Head of caudate nucleus (tissue), 42 donors: ENCODE data around the gene FAM114A1.
"Not testable (repeated sequence)": the region's sequence is repeated elsewhere in the genome, so short reads cannot be mapped to it uniquely, and the experiment has no call there.

Experiments
- DNase-seq, 42 donors: peaks; one replicate each; pipeline versions ENCODE4 v3.0.0 to v3.0.0-alpha.2; 2020 to 2021; ENCODE audit warnings: mixed read lengths in 7 of 42
- intact Hi-C: fragments of 100-400 bp; cut with DNase I; formaldehyde crosslinking; loops from one replicate; pipeline ENCODE4 v1.15.0; 2022

Gene FAM114A1

DNA sequence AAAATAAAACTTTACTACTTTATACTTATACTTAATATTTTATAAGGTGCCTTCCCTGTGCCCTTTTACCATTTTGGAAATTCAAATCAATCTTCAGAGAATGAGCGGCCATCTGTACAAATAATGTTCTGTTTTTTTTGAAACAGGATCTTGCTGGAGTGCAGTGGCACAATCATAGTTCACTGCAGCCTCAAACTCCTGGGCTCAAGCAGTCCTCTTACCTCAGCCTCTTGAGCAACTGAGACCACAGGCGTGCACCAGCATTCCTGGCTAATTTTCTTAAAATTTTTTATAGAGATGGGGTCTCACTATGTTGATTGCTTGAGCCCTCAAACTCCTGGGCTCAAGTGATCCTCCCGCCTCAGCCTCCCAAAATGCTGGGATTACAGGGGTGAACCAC lies 53.5 kb downstream of the FAM114A1 start:
- DNase-seq, result no peak
- intact Hi-C loops, result no loop called here

DNA sequence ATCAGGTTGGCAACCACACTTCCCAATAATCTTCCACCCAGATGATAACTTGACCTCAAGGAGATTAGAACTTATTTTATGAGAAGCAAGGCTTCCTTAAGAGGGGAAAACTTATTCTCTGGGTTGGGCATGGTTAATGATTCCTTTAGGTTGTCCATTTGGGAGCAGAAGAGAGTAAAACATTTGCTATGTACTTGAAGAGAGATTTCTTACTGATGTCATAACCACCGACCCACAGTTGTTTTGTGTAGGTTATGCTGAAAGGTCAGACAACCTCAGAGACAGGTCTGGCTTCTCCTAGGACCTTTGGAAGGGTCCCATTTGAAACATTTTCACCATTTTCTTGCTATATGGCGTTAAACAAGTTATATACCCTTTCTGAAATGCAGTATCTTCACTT lies 56.1 kb downstream of the FAM114A1 start:
- intact Hi-C loops, result no loop called here
- no peak for DNase-seq

DNA sequence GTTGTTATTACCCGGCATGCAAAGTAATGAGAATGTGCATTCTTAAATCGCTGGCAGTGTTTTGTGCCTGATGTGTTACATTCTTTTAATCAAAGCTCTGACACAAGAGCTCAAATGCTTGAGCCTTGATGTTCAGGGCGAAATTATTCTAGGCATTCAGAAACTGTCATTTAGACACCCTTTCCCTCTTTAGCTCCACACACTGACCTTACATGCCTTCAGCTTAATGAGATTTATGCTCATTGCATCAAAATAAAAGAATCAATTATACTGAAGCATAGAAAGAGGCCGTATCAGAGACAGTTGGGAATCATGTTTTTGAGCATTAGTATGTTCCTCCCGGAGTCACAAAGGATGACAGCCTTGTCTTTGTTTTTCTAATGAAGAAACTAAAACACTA lies 56.7 kb downstream of the FAM114A1 start:
- intact Hi-C loops, result no loop called here
- no peak for DNase-seq

DNA sequence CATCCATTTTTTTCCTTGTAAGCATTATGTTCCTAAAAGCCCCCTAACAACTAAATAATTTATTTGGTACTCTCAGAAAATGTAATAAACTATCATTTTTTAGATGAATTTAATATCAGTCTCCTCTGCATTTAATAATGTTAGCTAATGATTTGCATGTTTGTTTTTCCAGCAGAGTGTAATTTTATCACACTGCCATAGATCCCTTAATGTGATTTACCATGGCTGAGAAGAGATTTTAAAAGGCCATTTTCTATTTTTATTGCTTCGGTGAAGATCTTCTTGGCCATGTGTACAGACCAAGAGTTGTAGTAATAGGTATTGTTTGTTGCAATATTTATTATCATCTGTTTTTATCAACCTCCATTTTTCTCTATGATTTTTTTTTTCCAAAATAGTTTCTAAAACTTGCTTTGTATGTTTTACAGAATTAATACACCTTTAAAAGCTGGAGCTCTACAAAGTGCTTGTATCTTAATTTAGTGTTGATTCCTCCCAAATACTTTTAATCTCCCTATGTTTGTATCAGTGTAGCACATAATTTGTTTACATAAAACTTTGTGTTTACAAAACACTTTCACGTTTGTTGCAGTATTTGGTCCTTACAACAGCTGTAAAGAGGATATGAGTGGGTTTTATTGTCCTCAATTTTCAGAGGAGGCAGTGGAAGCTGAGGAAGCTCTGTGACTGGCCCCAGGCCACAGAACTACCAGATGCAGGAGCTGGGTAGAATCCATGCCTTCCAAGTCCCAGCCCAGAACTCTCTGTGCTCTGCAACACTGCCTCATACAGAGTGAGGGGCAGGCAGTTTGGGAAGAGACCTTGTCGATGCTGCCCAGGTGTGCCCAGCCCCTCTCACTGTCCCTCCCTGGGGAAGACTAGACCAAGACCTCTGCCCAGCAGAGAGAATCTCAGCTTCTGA lies 58.1 kb downstream of the FAM114A1 start:
- peak; percentile 26 to 84 (median 64) for DNase-seq
- intact Hi-C loops, result no loop called here

DNA sequence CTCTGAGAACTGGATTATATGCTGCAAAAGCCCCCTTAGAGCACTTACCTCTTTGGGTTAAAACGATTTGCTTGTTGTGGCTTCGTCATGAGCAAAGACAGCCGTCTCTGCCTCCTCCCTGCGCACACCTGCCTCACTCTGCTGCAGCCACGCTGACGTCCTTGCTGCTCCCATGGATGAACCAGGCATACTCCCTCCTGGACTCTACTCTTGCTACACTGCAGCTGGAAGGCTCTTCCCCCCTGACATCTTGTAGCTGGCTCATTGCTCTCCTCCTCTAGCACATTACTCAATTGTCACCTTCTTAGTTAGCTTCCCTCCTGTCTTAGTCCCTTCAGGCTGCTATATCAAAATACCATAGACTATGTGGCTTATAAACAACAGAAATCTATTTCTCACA lies 59.3 kb downstream of the FAM114A1 start:
- DNase-seq, result no peak
- intact Hi-C loops, result no loop called here

DNA sequence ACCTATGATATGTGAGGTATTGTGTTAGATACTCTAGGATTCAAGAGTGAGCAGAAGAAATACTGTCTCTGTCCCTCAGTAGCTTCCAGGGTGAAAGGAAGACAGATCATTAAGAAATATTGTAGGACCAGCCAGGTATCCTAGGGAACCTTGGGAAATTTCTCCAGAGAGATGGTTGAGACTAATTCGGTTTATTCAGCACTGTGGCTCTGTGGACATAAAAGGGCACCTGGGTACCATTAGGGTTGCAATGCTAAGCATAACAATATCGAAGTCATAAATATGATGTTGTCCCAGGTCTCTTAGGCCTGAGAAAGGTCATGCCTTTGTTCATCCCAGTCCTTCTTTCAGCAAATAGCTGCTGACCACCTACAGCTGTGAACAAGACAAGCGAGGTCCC lies 61.0 kb downstream of the FAM114A1 start:
- DNase-seq, result no peak
- intact Hi-C loops, result no loop called here

DNA sequence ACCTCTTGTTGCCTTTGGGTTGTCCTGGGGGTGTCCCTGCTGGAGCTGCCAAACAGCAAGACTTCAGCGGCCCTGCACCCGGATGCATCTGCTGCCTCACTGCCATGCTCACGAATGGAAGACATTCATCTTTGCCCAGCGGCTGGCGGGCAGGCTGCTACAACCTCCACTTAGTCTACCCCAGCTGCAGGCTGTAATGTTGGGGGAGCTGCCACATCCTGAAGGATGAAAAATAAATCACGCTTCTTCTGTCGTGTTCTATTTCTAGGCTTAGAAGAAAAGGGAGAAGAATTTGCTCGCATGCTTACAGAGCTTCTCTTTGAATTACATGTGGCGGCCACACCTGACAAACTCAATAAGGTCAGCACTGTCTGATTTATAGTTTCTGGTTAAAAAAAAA lies 61.4 kb downstream of the FAM114A1 start:
- intact Hi-C loops, result no loop called here
- no peak for DNase-seq

DNA sequence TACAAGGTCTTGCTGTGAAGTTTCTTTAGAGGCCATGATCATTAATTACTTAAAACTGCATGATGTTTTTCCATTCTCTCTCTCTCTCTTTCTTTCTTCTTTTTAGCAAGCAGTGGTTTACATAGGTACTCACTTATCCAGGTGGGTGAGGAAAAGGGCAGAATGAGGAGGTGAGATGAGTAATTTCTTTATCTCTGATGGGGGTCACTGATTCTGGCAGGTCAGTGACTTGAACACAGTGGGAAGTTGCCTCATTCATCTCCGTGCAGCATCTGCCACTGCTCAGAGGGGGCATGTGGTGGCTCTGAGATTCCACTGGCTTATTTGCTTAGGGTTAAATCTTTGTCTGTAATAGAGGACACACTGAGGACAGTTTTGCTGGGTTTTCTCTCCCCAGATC lies 62.6 kb downstream of the FAM114A1 start:
- no peak for DNase-seq
- intact Hi-C loops, result no loop called here

DNA sequence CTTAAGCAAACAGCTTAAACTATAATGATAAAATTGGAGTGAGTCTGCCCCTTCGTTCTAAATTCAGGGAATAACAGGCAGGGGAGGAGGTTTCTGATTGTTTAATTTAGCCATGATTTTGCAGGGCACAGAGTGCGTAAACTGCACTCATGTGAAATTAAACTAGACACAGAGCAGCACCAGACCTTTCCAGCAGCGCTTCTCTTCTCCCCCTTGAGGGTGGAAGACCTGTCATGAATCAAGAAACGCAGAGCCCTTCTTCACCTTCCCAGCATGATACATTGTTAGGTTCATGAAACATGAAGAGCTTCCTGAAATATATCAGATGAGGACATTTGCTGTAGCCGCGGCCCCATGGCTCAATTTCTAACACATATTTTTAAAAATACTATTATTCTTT lies 63.1 kb downstream of the FAM114A1 start:
- DNase-seq, result no peak
- intact Hi-C loops, result no loop called here

DNA sequence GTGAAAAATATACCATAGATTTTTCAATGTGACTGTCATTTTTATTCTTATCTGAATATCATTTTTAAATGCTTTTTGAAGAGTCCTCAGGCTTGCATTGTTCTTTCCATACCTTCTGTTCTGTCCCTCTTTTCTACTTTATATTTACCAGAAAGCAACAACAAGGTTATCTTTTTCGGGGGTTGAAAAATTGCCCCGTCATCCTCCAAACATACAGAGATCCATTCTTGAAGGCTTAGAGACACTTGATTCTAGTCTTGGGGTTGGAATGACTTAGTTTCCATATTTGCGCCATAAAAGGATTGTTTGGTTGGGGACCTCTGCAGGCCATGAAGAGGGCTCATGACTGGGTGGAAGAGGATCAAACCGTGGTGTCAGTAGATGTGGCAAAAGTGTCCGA lies 63.5 kb downstream of the FAM114A1 start:
- DNase-seq, result no peak
- intact Hi-C loops, result no loop called here

DNA sequence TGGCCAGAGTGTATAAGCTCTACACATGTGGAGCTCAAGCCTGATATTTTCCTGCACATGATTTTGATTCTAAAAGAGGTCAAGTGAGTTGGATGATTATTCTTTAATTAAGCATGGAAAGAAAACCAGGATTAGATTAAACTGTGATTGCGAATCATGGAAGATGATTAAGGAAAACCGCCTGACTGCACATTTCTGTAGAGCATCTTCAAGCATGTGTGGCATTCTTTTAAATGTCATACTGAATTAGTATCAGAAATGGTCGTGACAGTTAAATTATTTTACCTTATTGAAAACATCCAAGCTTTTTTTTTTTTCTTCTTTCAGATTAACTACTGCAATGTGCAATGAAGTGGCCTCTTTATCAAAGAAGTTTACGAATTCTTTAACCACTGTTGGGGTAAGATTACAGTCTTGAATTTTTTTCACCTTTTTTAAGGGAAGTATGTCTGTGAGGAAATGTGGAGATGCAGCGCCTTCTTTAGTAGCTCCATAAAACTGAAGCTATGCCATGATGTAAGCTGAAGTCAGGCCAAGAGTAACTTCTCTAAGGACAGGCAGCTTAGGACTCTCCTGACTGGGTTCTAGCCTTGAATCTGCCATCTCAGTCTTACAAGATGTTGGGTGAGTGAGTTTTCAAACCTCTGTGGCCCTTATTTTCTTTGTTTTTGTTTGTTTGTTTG lies 67.9 kb downstream of the FAM114A1 start:
- intact Hi-C loops, result no loop called here

DNA sequence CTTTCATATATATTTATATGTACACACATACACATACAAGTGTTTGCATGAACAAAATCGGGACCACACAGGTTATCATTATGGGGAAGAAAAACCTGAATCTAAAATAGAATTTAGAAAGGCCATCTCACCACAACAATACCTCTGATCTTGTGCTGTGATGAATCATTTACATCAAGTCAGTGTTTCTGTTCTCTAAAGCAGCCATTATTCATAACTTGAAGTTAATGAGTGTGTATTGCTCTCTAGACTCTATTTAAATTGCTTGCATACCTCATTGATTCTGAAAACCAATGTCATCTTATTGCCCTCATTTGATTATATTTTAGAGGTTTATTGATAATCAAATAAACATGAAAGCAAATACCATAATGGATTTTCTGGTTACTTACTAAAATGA lies 71.6 kb downstream of the FAM114A1 start:
- DNase-seq, result no peak
- intact Hi-C loops, result no loop called here

More for the DNA sequence above, 67.9 kb downstream of the FAM114A1 start:
- no peak for DNase-seq

DNA sequence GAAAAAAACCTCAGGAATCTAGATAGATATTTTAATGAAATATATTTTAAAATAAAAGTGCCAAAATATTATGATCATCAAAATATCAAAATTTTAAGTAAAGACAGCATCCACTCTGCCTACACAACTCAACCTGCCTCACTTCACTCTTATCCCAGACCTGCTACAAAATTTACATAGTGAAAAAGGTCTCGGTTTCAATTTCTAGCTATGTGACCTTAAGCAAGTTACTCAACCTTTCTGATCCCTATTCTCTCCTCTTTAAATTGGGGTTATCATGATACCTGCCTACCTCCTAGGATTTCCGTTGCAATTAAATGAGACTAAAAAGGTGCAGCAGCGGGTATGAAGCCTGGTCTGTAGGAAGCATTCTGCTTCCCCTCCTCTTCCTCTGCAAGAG lies 72.9 kb downstream of the FAM114A1 start:
- intact Hi-C loops, result no loop called here
- no peak for DNase-seq

DNA sequence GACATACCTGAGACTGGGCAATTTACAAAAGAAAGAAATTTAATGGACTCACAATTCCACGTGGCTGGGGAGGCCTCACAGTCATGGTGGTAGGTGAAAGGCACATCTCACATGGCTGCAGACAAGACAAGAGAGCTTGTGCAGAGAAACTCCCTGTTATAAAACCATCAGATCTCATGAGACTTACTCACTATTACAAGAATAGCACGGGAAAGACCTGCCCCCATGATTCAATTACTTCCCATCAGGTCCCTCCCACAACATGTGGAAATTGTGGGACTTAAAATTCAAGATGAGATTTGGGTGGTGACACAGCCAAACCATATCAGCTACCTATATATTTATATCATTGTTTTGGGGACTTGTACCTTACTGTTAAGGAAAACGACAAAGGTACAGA lies 74.3 kb downstream of the FAM114A1 start:
- not testable (repeated sequence) for DNase-seq

DNA sequence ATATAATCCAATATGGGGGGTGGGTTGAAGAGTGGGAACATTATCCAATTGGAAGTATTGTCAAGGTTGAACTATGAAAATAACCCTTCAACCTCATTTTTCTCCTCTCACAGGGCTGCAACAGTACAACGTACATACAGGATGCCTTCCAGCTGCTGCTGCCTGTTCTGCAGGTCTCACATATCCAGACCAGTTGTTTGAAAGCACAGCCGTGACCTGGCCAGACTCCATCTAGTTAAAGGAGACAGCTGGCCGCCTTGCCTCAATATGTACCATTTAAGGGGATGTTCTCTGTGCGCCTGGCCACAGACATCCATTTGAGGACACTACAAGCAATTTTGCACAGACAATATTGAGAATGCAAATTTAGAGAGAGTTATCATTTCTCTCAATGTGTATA lies 75.7 kb downstream of the FAM114A1 start:
- intact Hi-C loops, result no loop called here
- DNase-seq, result no peak

More for the DNA sequence above, 74.3 kb downstream of the FAM114A1 start:
- intact Hi-C loops, result not testable (repeated sequence)

DNA sequence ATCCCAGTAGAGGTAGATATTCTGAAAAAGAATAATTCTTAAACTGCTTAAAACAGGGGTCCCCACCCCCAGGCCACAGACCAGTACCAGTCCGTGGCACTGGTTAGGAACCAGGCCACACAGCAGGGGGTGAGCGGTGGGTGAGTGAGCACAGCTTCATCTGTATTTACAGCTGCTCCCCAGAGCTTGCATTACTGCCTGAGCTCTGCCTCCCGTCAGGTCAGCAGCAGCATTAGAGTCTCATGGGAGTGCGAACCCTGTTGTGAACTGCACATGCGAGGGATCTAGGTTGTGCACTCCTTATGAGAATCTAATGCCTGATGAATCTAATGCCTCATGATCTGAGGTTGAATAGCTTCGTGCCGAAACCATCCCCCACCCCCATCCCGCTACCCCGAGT lies 76.8 kb downstream of the FAM114A1 start:
- DNase-seq, result no peak
- intact Hi-C loops, result no loop called here

DNA sequence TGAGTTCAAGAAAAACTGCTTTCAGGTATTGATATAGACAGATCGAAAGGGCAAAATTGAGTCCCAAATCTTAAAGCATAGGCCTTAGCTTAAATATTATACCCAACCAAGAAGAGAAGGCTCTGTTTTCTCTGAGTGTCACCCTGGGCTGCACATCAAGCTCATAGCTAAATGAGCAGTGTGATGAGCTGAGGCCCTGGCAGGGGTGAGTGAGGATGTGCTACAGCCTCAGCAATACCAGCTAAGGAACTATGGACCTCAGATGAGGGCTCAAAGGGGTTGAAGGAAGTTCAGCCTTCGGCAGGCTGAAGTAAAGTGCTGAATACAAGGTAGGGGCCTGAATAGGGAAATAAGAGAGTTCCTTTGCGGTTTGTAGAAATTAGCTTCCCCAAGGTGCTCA lies 79.3 kb downstream of the FAM114A1 start:
- intact Hi-C loops, result no loop called here
- DNase-seq, result no peak

DNA sequence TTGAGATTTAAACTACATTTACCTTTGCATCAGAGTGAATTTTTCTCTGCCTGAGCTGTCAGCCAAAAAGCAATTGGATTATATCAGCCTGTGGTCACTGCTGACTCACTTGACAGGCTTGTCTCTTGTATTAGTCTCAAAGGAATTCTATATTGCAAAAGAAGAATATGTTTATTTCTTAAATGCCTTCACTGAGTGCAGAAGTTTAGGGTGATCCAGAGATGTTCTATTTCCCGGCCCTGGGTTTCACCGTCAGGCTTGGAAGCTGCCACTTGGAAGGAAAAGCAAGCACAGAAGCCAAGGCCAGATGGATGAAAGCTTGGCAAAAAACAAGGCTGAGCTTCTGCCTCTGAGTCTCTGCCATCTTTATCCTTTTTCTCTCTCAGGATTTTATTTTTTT lies 80.9 kb downstream of the FAM114A1 start:
- peak in 27 of 42 donors; percentile 12 to 75 (median 35) for DNase-seq
- intact Hi-C loops, result no loop called here

DNA sequence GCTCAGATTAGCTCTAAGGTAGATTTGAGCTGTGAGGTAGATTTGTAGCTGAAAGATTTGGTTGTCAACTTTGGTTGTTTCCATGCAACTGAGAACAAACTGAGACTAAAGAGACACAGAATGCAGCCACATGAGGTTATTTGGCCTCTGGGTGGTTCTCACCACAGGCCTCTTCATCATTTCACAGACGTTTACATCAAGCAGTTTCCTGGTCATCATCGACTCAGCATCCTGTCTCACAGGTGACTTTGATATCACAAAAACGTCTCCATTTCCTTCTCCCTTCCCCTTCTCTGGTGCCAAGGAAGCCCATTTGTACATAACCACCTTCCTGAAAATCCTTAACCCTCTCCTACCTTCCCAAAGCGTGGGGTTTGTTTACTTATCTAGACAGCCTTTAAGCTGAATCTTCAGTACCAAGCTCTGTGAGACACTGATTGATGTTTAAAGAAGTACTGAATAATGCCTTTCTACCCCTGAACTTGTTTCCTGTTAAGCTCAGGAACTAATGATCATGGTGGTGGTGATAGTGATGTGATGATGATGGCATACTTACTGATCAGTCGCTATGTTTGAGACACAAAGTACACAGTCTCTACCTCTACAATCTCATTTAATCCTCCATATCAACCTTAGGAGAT lies 81.9 kb downstream of the FAM114A1 start:
- DNase-seq, result no peak
- intact Hi-C loops, result no loop called here

DNA sequence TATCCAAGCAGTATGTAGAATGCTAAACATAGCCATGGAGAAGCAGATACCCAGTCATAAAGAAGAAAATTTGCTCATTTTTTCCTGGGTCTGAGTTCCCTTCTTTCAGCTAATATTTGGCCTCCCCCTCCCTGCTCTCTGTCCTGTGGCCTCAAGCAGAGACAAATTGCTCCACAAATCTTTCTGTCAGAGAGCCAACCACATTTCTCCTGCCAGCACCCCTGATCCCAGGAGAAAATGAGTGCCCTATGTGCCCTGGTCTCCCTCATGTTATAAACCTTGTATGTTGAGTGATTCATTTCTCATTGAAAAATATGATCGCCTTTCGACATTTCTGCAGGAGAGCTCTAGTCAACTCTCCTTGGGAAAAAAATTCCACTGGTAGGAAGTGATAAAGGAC lies 82.6 kb downstream of the FAM114A1 start:
- DNase-seq, result no peak

More for the DNA sequence above, 82.6 kb downstream of the FAM114A1 start:
- intact Hi-C loops, result no loop called here
